Body of pancreas (tissue), 4 donors: ENCODE data around the gene HES1. TPM values are rescaled to one million over a fixed set of nuclear protein-coding genes. Genes with fewer than 3 reads are reported as not detected.
A peak's percentile ranks its signal among the peaks of the same experiment; 100 is the strongest.

Source experiments
- ATAC-seq: fragments of 150-250 bp; one replicate; pipeline ENCODE4 v1.9.1; 2016
- DNase-seq, 4 donors: peaks; one replicate each; pipeline ENCODE4 v3.0.0-alpha.2; 2019
- H3K27ac ChIP-seq, 4 donors: fragments of 200-600 bp; sonication (generic); 1 replicate in 3 of 4; 2 replicates in 1 of 4; pipeline versions ENCODE4 v1.5.1 to v1.6.1; 2016 to 2019; ENCODE audit warnings: mild to moderate bottlenecking in 1 of 4, mixed read lengths in 1 of 4, moderate library complexity in 1 of 4
- H3K27me3 ChIP-seq, 2 donors: fragments of 200-600 bp; sonication (generic); one replicate each; pipeline ENCODE4 v1.6.0; 2016; ENCODE audit warnings: mild to moderate bottlenecking in 1 of 2
- H3K36me3 ChIP-seq, 2 donors: fragments of 200-600 bp; sonication (generic); replicated peaks in 1 of 2; 2 replicates each; pipeline ENCODE4 v1.5.1; 2016; ENCODE audit warnings: low read depth in 2 of 2; ENCODE audit not compliant: insufficient read depth in 1 of 2
- H3K4me1 ChIP-seq: fragments of 200-600 bp; sonication (generic); one replicate; pipeline ENCODE4 v1.6.0; 2016
- H3K4me3 ChIP-seq, 2 donors: fragments of 200-600 bp; sonication (generic); 1 replicate in 1 of 2; 2 replicates in 1 of 2; pipeline ENCODE4 v1.5.1; 2016 to 2019
- H3K9me3 ChIP-seq, 3 donors: fragments of 200-600 bp; sonication (generic); 1 replicate in 2 of 3; 2 replicates in 1 of 3; pipeline ENCODE4 v1.5.1; 2016
- CTCF ChIP-seq, 7 experiments: fragments of 450-650 bp in 4 of 7; fragments of 200-600 bp in 3 of 7; sonication (generic) in 3 of 7; IDR thresholded peaks; one replicate each; pipeline ENCODE4 v1.5.1; 2016 to 2019; ENCODE audit warnings: antibody characterized with exemption in 7 of 7
- POLR2A ChIP-seq, 3 donors: fragments of 450-650 bp; IDR thresholded peaks; one replicate each; pipeline ENCODE4 v1.6.1; 2016; ENCODE audit warnings: antibody characterized with exemption in 3 of 3, mild to moderate bottlenecking in 2 of 3
- WGBS, 2 donors: methylation state at CpG; one replicate each; pipeline ENCODE4 v1.1.5; 2017; 5-methylcytosine and 5-hydroxymethylcytosine counted together
- intact Hi-C: fragments of 100-400 bp; cut with DNase I; formaldehyde crosslinking; loops from one replicate; pipeline ENCODE4 v1.15.1; 2023
- total RNA-seq, 2 donors: library from RNA; depleted of rRNA; stranded (reverse); fragments of >200 nt; gene quantifications; one replicate each; pipeline ENCODE4 v1.1.0, GENCODE V29; 2016

Gene HES1
- total RNA-seq, 2 donors from 2014 or later, result 28.5 to 49.1 TPM

GRCh38 chr3:194132465-194133286, 3.3 kb upstream of the HES1 start:
- intact Hi-C loops, result no loop called here
- 78 to 82% methylated on average over 5 of the region's 5 CpGs for WGBS, 2 donors
- no peaks in the 10 kb centered on the region for H3K27me3 ChIP-seq
- H3K9me3 ChIP-seq, result no peaks in the 10 kb centered on the region
- TF ChIP-seq POLR2A (IDR thresholded peaks at IDR 0.05), result no peak
- no peak for TF ChIP-seq CTCF (IDR thresholded peaks at IDR 0.05)
- no peak for DNase-seq
- H3K36me3 ChIP-seq, result no peaks in the 10 kb centered on the region
- H3K27ac ChIP-seq, result peak overlapping the region; percentile 1 to 99 (median 99)
- peaks cover 54% of the 10 kb centered on the region for H3K4me1 ChIP-seq
- no peak for ATAC-seq
- no peak overlapping the region for H3K4me3 ChIP-seq

- Histone ChIP-seq H3K4me1 (peaks cover 62% of the 10 kb centered on the region), H3K27ac (peak overlapping the region; percentile 97 to 99 (median 99)), H3K36me3 (no peaks in the 10 kb centered on the region), H3K4me3 (peak overlapping the region in 1 of 2 donors; percentile 13), H3K9me3 (no peaks in the 10 kb centered on the region), H3K27me3 (no peaks in the 10 kb centered on the region)
- TF ChIP-seq POLR2A (IDR thresholded peaks at IDR 0.05), result peak in 1 of 3 donors; percentile 3
- no peak for TF ChIP-seq CTCF (IDR thresholded peaks at IDR 0.05)
- DNase-seq (peak; percentile 63 to 70 (median 66)), ATAC-seq (peak; percentile 1)
- 1 to 2% methylated on average over 6 to 41 of the region's 41 CpGs for WGBS, 2 donors
- intact Hi-C loops, result no loop called here
These were observed 2.2 kb upstream of the HES1 start for GRCh38 chr3:194133661-194134230.

- Histone ChIP-seq H3K27ac (peak overlapping the region; percentile 97 to 99 (median 99)), H3K36me3 (no peaks in the 10 kb centered on the region), H3K27me3 (no peaks in the 10 kb centered on the region), H3K4me1 (peaks cover 65% of the 10 kb centered on the region), H3K4me3 (peak overlapping the region in 1 of 2 donors; percentile 26), H3K9me3 (no peaks in the 10 kb centered on the region)
- intact Hi-C loops, result no loop called here
- no peak for TF ChIP-seq POLR2A (IDR thresholded peaks at IDR 0.05)
- TF ChIP-seq CTCF (IDR thresholded peaks at IDR 0.05), result no peak
- 0 to 1% methylated on average over 4 to 56 of the region's 71 CpGs for WGBS, 2 donors
- peak; percentile 25 for ATAC-seq
- no peak for DNase-seq
These were observed 1.7 kb upstream of the HES1 start for GRCh38 chr3:194134231-194134756.

GRCh38 chr3:194134757-194135515, 1.0 kb upstream of the HES1 start:
- peak; percentile 66 for ATAC-seq
- intact Hi-C loops, result no loop called here
- WGBS, 2 donors, result 0% methylated on average over 10 to 61 of the region's 68 CpGs
- DNase-seq, result peak; percentile 95 to 97 (median 96)
- Histone ChIP-seq H3K9me3 (no peaks in the 10 kb centered on the region), H3K27me3 (no peaks in the 10 kb centered on the region), H3K36me3 (no peaks in the 10 kb centered on the region), H3K4me3 (peak overlapping the region in 1 of 2 donors; percentile 26), H3K27ac (peak overlapping the region; percentile 97 to 99 (median 99)), H3K4me1 (peaks cover 65% of the 10 kb centered on the region)
- TF ChIP-seq CTCF (IDR thresholded peaks at IDR 0.05), result no peak
- TF ChIP-seq POLR2A (IDR thresholded peaks at IDR 0.05), result peak; percentile 63 to 82 (median 79)
